Cardiac muscle cell (in vitro differentiated cells and primary cell): ENCODE data around the gene ALX3. TPM values are rescaled to one million over a fixed set of nuclear protein-coding genes. Genes with fewer than 3 reads are reported as not detected.
"Not testable (repeated sequence)": the region's sequence is repeated elsewhere in the genome, so short reads cannot be mapped to it uniquely, and the experiment has no call there.

Source experiments
- DNase-seq, 2 donors: peaks; one replicate each; pipeline versions ENCODE4 v3.0.0 to v3.0.0-alpha.2; 2010 to 2017; ENCODE audit warnings: low read depth in 1 of 2, low spot score in 1 of 2
- H3K27ac ChIP-seq: fragments of 200-600 bp; sonication (generic); 2 replicates; pipeline ENCODE4 v1.5.1; 2016
- H3K27me3 ChIP-seq: fragments of 200-600 bp; sonication (generic); 2 replicates; pipeline ENCODE4 v1.6.0; 2016; ENCODE audit warnings: control low read depth
- H3K36me3 ChIP-seq: fragments of 200-600 bp; sonication (generic); 2 replicates; pipeline ENCODE4 v1.5.1; 2016; ENCODE audit warnings: control low read depth
- H3K4me1 ChIP-seq: fragments of 200-600 bp; sonication (generic); 2 replicates; pipeline ENCODE4 v1.8.1; 2017; ENCODE audit warnings: low read depth, mild to moderate bottlenecking, mixed run types
- H3K4me3 ChIP-seq: fragments of 200-600 bp; sonication (generic); 2 replicates; pipeline ENCODE4 v1.5.1; 2016; ENCODE audit warnings: mild to moderate bottlenecking
- H3K9me3 ChIP-seq: fragments of 200-600 bp; sonication (generic); 2 replicates; pipeline ENCODE4 v1.5.1; 2017; ENCODE audit warnings: low read depth, mild to moderate bottlenecking, control low read depth
- polyA plus RNA-seq: library from polyadenylated mRNA; unstranded; fragments of >200 nt; fragmentation: Nextera tagmentation; extraction: Ambion mirVana; gene quantifications from 2 replicates; pipeline ENCODE4 v1.2.1, GENCODE V29; 2016
- total RNA-seq: library from RNA; depleted of rRNA; stranded (reverse); fragments of >200 nt; gene quantifications from 2 replicates; pipeline ENCODE4 v1.2.3, GENCODE V29; 2016
- TF ChIP-seq, protein P1 (sequence below): IDR thresholded peaks from 2 replicates; pipeline ENCODE4 v1.5.1; 2012; ENCODE audit warnings: low read depth, mild to moderate bottlenecking, low read length

ALX3 gene
- total and polyA plus RNA-seq, 2 experiments from 2014 or later, result 1.1 TPM; not detected in 1

DNA sequence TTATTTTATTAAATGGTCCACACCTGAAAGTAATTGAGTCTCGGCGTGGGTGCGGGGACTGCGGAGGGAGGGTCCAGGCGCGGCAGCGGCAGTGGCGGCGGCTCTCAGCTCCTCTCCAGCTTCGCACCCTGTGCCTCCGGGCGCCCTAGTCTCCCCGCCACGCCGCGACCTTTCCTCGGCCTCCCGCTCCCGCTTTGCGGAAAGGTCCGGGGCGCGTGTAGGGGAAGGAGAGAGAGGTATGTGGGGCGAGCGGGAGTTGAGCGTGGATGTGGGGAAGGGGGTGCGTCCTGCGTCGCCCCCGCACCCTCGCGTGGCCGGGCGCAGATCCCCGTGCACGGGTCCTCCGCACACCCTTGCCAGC, 13.4 kb upstream of the ALX3 start:
- DNase-seq, result no peak
- peaks cover 92% of the 10 kb centered on the region for H3K27me3 ChIP-seq
- H3K27ac ChIP-seq, result no peak overlapping the region
- H3K4me1 ChIP-seq, result peaks cover 8% of the 10 kb centered on the region
- TF ChIP-seq, protein P1, sequence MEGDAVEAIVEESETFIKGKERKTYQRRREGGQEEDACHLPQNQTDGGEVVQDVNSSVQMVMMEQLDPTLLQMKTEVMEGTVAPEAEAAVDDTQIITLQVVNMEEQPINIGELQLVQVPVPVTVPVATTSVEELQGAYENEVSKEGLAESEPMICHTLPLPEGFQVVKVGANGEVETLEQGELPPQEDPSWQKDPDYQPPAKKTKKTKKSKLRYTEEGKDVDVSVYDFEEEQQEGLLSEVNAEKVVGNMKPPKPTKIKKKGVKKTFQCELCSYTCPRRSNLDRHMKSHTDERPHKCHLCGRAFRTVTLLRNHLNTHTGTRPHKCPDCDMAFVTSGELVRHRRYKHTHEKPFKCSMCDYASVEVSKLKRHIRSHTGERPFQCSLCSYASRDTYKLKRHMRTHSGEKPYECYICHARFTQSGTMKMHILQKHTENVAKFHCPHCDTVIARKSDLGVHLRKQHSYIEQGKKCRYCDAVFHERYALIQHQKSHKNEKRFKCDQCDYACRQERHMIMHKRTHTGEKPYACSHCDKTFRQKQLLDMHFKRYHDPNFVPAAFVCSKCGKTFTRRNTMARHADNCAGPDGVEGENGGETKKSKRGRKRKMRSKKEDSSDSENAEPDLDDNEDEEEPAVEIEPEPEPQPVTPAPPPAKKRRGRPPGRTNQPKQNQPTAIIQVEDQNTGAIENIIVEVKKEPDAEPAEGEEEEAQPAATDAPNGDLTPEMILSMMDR, result no peak
- H3K9me3 ChIP-seq, result no peaks in the 10 kb centered on the region
- peak overlapping the region; percentile 10 for H3K4me3 ChIP-seq
- no peaks in the 10 kb centered on the region for H3K36me3 ChIP-seq

DNA sequence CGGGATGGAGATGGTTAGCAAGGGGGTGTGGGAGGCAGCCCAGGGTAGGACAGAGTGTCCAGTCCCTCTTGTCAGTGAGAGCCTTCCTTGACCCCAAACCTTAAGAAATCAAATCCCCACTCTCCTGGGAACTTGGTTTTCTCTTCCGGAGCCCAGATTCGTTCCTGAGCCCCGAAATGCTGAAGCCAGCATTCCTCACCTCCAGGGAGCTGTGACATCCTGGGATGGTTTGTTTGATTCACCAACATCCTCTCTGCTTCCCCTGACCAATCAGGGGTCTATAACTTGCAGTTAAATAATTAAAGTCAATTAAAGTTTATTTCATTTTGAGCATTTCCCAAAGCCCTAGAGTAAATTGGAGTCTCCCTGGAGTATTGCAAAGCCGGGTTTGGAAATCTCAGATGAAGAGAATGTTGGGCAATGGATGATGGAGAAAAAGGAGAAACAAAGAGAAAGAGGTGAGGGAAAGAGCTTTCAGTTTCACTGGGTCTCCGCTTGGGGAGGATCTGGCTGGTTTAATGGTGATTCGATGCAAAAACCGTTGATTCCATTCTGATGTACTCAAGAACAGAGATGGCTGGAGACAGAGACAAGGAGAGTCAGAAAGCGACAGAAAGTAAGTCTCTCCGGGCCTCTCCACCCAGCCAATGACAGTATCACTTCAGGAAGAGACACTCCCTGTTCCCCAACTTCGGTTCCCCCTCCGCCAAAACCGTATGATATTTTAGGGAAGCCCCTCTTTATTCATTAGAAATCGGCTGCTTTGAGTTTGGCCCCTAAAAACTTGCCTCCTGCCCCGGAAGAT, 12.8 kb upstream of the ALX3 start:
- no peaks in the 10 kb centered on the region for H3K36me3 ChIP-seq
- H3K27ac ChIP-seq, result no peak overlapping the region
- H3K4me3 ChIP-seq, result no peak overlapping the region
- peaks cover 97% of the 10 kb centered on the region for H3K27me3 ChIP-seq
- peaks cover 8% of the 10 kb centered on the region for H3K4me1 ChIP-seq
- TF ChIP-seq, protein P1, result no peak
- no peaks in the 10 kb centered on the region for H3K9me3 ChIP-seq
- DNase-seq, result no peak

DNA sequence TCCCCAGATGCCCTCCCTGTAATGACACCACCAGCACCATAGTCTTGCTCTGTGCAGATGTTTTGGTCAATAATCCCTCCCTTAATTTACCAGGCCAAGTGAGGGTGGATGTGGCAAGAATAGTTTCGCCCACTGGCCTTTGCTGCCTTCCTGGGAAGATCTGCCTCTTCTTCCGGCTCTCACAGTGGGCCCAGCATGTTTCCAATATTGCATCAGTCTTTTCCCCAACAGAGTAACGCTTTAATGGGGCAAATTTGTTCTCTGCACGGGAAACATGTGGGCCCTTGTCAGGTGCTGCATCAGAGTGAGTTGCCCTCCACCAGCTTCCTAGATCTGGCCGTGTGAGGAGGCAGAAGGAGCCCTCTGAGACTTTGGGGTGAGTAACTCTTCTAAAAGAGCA, 12.0 kb upstream of the ALX3 start:
- DNase-seq, result no peak

DNA sequence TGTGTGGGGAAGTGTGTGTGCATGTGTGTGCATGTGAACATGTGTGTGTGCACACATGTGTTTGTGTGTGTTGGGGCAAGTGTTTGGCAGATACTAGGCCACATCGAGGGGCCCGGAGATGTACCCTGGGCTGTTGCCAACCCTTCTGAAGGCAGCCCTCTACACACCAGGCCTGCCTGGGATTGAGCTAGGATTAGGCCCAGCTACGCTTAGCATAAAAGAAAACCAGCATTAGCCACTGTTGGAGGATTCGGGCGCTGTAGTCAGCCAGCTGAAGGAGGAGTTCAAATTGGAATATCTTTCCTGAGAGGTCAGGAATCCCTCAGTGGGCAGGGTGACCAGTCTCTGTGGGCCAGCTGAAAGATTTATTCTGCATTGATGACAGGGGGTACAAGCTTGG, 10.6 kb upstream of the ALX3 start:
- H3K4me1 ChIP-seq, result peaks cover 8% of the 10 kb centered on the region
- TF ChIP-seq, protein P1, result no peak
- peaks cover 99% of the 10 kb centered on the region for H3K27me3 ChIP-seq
- no peak for DNase-seq
- no peak overlapping the region for H3K27ac ChIP-seq
- no peaks in the 10 kb centered on the region for H3K36me3 ChIP-seq
- no peak overlapping the region for H3K4me3 ChIP-seq
- H3K9me3 ChIP-seq, result no peaks in the 10 kb centered on the region

More for the DNA sequence above, 12.0 kb upstream of the ALX3 start:
- H3K27ac ChIP-seq, result no peak overlapping the region
- peaks cover 8% of the 10 kb centered on the region for H3K4me1 ChIP-seq
- no peaks in the 10 kb centered on the region for H3K36me3 ChIP-seq
- H3K9me3 ChIP-seq, result no peaks in the 10 kb centered on the region
- no peak overlapping the region for H3K4me3 ChIP-seq
- H3K27me3 ChIP-seq, result peaks cover 99% of the 10 kb centered on the region
- TF ChIP-seq, protein P1, result no peak

DNA sequence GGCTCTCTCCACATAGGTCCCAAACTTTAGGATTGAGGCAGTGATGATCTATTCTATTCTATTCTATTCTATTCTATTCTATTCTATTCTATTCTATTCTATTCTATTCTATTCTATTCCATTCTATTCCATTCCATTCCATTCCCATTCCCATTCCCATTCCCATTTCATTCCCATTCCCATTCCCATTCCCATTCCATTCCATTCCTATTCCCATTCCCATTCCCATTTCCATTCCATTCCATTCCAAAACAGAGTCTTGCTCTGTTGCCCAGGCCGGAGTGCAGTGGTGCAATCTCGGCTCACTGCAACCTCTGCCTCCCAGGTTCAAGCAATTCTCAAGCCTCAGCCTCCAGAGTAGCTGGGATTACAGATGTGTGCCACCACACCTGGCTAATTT, 9.5 kb upstream of the ALX3 start:
- not testable (repeated sequence) for H3K9me3 ChIP-seq, H3K4me3 ChIP-seq, H3K36me3 ChIP-seq, DNase-seq, H3K27ac ChIP-seq, H3K4me1 ChIP-seq
- peaks cover 99% of the 10 kb centered on the region for H3K27me3 ChIP-seq

DNA sequence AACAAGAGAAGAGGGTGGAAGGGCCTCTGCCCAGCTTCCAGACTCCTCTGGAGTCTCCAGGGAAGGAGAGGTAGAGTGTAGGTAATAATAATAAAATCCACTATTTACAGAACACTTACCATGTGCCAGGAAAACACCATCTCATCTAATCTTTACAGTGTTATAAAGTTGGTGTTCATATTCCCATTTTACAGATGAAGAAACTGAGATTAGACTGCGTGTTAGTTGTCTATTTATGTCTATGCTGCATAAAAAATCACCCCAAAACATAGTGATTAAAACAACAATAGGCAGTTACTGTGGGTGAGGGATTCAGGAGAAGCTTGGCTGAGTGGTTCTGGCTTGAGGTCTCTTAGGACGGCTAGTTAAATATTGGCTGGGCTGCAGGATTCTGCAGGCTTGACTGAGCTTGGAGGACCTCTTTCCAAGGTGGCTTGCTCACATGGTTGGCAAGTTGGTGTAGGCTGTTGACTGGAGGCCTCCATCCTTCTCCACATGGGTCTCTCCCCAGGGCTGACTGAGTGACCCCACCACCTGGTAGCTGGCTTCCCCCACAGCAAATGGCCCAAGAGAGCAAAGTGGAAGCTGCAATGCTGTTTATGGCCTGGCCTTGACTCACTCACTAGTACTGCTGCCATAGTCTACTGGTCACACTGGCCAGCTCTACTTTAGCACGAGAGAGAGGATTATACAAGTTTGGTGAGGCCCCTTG, 6.5 kb upstream of the ALX3 start:
- no peak for DNase-seq
- Histone ChIP-seq H3K4me3 (no peak overlapping the region), H3K36me3 (no peaks in the 10 kb centered on the region), H3K9me3 (no peaks in the 10 kb centered on the region), H3K27ac (no peak overlapping the region), H3K27me3 (peaks cover 99% of the 10 kb centered on the region), H3K4me1 (no peaks in the 10 kb centered on the region)
- TF ChIP-seq, protein P1, result no peak
